Measurements from ENCODE around the gene SLC25A12. TPM values are rescaled to one million over a fixed set of nuclear protein-coding genes. Genes with fewer than 3 reads are reported as not detected.
"Not testable (repeated sequence)": the region's sequence is repeated elsewhere in the genome, so short reads cannot be mapped to it uniquely, and the experiment has no call there.

Gene SLC25A12
- total RNA-seq, 1 donor from 2014 or later: 10.8 TPM

GRCh38 chr2:171789956-171790355 lies 104.1 kb downstream of the SLC25A12 start:
- Histone ChIP-seq H3K27me3 (ENCODE audit: low read depth) (no peaks in the 10 kb centered on the region), H3K27ac (no peak overlapping the region), H3K36me3 (peaks cover 70% of the 10 kb centered on the region), H3K9me3 (no peaks in the 10 kb centered on the region), H3K4me1 (no peaks in the 10 kb centered on the region), H3K4me3 (no peak overlapping the region)
- no peak for TF ChIP-seq CTCF (IDR thresholded peaks at IDR 0.05)
- intact Hi-C loops (cut with DNase I): no loop called here
- no peak for DNase-seq
- no peak for ATAC-seq

- no peak overlapping the region for H3K27ac ChIP-seq
- H3K4me1 ChIP-seq: no peaks in the 10 kb centered on the region
- TF ChIP-seq CTCF (IDR thresholded peaks at IDR 0.05): no peak
- no peak overlapping the region for H3K4me3 ChIP-seq
- no peaks in the 10 kb centered on the region for H3K9me3 ChIP-seq
- no peaks in the 10 kb centered on the region for H3K27me3 ChIP-seq (ENCODE audit: low read depth)
- DNase-seq (no peak), ATAC-seq (no peak)
- peaks cover 85% of the 10 kb centered on the region for H3K36me3 ChIP-seq
- intact Hi-C loops (cut with DNase I): no loop called here
Measured at GRCh38 chr2:171788316-171788993, 105.6 kb downstream of the SLC25A12 start.

- ATAC-seq (no peak), DNase-seq (no peak)
- peaks cover 79% of the 10 kb centered on the region for H3K36me3 ChIP-seq
- no peaks in the 10 kb centered on the region for H3K9me3 ChIP-seq
- no peak for TF ChIP-seq CTCF (IDR thresholded peaks at IDR 0.05)
- no peak overlapping the region for H3K4me3 ChIP-seq
- intact Hi-C loops (cut with DNase I): no loop called here
- H3K4me1 ChIP-seq: no peaks in the 10 kb centered on the region
- H3K27me3 ChIP-seq (ENCODE audit: low read depth): no peaks in the 10 kb centered on the region
- H3K27ac ChIP-seq: no peak overlapping the region
Measured at GRCh38 chr2:171787333-171788072, 106.5 kb downstream of the SLC25A12 start.

- H3K27ac ChIP-seq: no peak overlapping the region
- H3K9me3 ChIP-seq: no peaks in the 10 kb centered on the region
- no peaks in the 10 kb centered on the region for H3K27me3 ChIP-seq (ENCODE audit: low read depth)
- ATAC-seq: no peak
- no peaks in the 10 kb centered on the region for H3K4me1 ChIP-seq
- no peak for TF ChIP-seq CTCF (IDR thresholded peaks at IDR 0.05)
- H3K36me3 ChIP-seq: peaks cover 64% of the 10 kb centered on the region
- H3K4me3 ChIP-seq: no peak overlapping the region
- intact Hi-C loops (cut with DNase I): no loop called here
- no peak for DNase-seq
Measured at GRCh38 chr2:171785450-171785849, 108.6 kb downstream of the SLC25A12 start.

GRCh38 chr2:171778515-171778914 lies 115.5 kb downstream of the SLC25A12 start:
- ATAC-seq (no peak), DNase-seq (no peak)
- Histone ChIP-seq H3K4me1 (no peaks in the 10 kb centered on the region), H3K36me3 (peaks cover 7% of the 10 kb centered on the region), H3K27me3 (ENCODE audit: low read depth) (no peaks in the 10 kb centered on the region), H3K4me3 (no peak overlapping the region), H3K27ac (no peak overlapping the region), H3K9me3 (no peaks in the 10 kb centered on the region)
- intact Hi-C loops (cut with DNase I): no loop called here
- no peak for TF ChIP-seq CTCF (IDR thresholded peaks at IDR 0.05)

- ATAC-seq; H3K4me1 ChIP-seq; DNase-seq; H3K27me3 ChIP-seq (ENCODE audit: low read depth); intact Hi-C loops (cut with DNase I); H3K36me3 ChIP-seq; H3K27ac ChIP-seq; H3K9me3 ChIP-seq; H3K4me3 ChIP-seq: not testable (repeated sequence)
Measured at GRCh38 chr2:171774581-171774980, 119.5 kb downstream of the SLC25A12 start.
